Epithelial cell of proximal tubule (primary cell): ENCODE data around the gene IQCK. TPM values are rescaled to one million over a fixed set of nuclear protein-coding genes. Genes with fewer than 3 reads are reported as not detected.

ENCODE experiments used
- DNase-seq: peaks from one replicate; pipeline ENCODE4 v3.0.0-alpha.2; 2011; ENCODE audit warnings: low read depth
- H3K4me3 ChIP-seq: 2 replicates; pipeline ENCODE4 v1.5.1; 2011; ENCODE audit warnings: low read depth, mild to moderate bottlenecking, low read length
- total RNA-seq: library from RNA; depleted of rRNA; stranded (reverse); fragments of >200 nt; gene quantifications from 2 replicates; pipeline ENCODE4 v1.2.3, GENCODE V29; 2015
- TF ChIP-seq, protein P1 (sequence below): conservative IDR thresholded peaks from 2 replicates; pipeline ENCODE4 v1.5.1; 2012; ENCODE audit warnings: low read depth, mild to moderate bottlenecking, low read length

IQCK gene
- total RNA-seq, 1 donor from 2014 or later, result 10.0 TPM

- DNase-seq, result no peak
- TF ChIP-seq, protein P1, sequence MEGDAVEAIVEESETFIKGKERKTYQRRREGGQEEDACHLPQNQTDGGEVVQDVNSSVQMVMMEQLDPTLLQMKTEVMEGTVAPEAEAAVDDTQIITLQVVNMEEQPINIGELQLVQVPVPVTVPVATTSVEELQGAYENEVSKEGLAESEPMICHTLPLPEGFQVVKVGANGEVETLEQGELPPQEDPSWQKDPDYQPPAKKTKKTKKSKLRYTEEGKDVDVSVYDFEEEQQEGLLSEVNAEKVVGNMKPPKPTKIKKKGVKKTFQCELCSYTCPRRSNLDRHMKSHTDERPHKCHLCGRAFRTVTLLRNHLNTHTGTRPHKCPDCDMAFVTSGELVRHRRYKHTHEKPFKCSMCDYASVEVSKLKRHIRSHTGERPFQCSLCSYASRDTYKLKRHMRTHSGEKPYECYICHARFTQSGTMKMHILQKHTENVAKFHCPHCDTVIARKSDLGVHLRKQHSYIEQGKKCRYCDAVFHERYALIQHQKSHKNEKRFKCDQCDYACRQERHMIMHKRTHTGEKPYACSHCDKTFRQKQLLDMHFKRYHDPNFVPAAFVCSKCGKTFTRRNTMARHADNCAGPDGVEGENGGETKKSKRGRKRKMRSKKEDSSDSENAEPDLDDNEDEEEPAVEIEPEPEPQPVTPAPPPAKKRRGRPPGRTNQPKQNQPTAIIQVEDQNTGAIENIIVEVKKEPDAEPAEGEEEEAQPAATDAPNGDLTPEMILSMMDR, result no peak
- no peak overlapping the region for H3K4me3 ChIP-seq
Observed at GRCh38 chr16:19837984-19838707, 120.1 kb downstream of the IQCK start.

GRCh38 chr16:19840524-19841110 lies 122.5 kb downstream of the IQCK start:
- TF ChIP-seq, protein P1, result no peak
- no peak overlapping the region for H3K4me3 ChIP-seq
- DNase-seq, result no peak

DNA sequence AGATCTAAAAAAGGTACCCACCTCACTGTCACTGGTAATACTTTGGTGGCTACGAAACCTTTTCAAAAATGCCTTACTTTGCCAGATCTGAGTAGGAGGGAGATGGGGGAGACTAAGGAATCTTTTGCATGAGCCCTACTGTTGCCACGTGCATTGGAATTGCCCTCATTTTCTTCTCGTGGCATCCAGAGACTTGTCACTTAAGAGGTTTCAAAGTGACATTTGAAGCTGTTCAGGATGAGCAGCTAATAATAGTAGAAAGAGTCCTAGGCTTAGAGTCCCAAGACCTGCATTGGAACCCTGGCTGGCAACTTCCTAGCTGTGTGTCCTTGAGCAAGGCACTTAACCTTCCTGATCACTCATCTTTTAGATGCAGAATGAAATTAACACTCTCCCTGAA lies 123.1 kb downstream of the IQCK start:
- no peak for DNase-seq
- TF ChIP-seq, protein P1, result no peak

DNA sequence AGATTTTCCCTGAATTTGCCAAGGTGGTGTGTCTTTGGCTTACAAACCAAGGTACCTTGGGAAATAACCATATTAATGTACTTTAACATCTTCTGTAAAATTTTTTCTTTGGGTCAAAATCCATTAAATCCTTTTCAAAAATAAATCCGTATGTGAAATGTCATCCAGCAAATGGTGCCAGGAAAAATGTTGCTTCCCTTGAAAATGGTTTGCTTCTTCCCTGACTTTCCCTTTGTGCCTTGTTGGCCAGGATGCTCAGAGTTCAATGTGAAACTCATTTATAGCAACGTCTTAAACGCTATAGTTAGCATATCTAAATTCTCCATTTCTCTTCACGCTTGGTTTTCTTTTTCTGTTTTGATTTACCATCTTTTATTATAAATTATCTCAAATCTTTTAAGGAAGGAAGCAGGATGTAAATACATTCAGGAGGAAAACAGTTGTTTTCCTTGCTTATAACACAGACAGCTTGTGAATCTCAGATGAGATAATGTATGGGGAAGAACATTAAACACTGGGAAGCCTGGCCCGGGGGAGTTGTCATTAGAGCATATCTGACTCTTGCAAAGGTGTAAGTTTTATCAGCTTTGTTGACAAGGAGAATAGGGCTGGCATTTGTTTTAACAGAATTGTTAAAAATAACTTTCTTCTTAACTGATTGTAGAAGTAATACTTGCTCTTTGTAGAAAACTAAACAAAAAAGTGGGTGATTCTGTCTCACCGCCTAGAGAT lies 124.5 kb downstream of the IQCK start:
- TF ChIP-seq, protein P1, result no peak
- no peak overlapping the region for H3K4me3 ChIP-seq
- no peak for DNase-seq

More for the DNA sequence above, 123.1 kb downstream of the IQCK start:
- no peak overlapping the region for H3K4me3 ChIP-seq

DNA sequence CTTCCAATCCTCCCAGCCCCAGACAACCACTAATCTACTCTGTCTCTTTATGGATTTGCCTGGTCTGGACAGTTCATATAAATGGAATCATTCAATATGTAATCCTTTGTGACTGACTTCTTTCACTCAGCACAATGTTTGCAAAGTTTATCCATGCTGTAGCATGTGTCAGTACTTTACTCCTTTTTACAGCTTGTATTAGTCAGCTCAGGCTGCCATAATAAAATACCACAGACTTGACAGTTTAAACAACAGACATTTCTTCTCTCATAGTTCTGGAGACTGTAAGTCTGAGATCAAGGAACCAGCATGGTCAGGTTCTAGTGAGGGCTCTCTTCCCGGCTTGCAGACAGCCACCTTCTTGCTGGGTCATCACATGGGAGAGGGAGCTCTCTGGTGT lies 125.3 kb downstream of the IQCK start:
- TF ChIP-seq, protein P1, result no peak
- H3K4me3 ChIP-seq, result no peak overlapping the region
- no peak for DNase-seq

DNA sequence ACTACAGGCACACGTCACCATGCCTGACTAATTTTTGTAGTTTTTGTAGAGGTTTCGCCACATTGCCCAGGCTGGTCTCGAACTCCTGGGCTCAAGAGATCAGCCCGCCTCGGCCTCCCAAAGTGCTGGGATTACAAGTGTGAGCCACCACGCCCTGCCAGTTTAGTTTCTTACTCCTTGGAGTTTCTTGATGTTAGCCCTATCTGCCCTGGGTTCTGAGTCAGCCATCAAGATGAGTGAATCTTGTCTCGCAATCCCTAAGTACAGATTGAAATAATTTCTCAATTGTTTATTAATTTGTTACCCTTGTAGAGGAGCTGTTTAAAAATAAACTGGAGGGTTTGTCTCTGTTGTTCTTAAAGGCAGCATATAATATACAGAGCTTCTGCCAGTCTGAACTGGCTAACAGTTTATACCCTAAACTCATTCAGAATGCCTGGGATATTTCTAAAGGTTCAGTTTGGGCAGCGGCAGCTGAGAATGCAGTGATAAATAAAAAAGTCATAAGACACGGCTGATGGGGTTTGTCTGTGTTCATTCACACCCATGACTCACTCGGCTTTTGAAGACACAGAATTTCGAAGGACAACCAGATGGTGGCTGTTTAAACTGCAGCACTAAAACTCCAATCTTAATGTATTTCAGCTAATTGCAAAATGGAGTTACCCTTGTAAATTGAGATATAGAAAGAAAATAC lies 127.0 kb downstream of the IQCK start:
- DNase-seq, result peak; percentile 76
- H3K4me3 ChIP-seq, result no peak overlapping the region
- TF ChIP-seq, protein P1, result no peak
